Measurements from ENCODE around the gene SMURF1. TPM values are rescaled to one million over a fixed set of nuclear protein-coding genes. Genes with fewer than 3 reads are reported as not detected.

SMURF1 gene
- total RNA-seq, 6 experiments from 2014 or later: 17.8 to 23.4 (median 21.3) TPM

GRCh38 chr7:99079104-99079503 is 64.8 kb downstream of the SMURF1 start:
- H3K4me3 Mint-ChIP-seq: peak overlapping the region; percentile 33; the same call in 1 of the 2 replicates
- TF ChIP-seq CTCF (IDR thresholded peaks at IDR 0.05): no peak
- H3K27ac Mint-ChIP-seq: peak overlapping the region; percentile 9; the same call in 1 of the 2 replicates
- peaks cover 56% of the 10 kb centered on the region for H3K4me1 Mint-ChIP-seq (ENCODE audit: low read depth)
- H3K36me3 Mint-ChIP-seq (ENCODE audit: low read depth): peaks cover 24% of the 10 kb centered on the region
- no peak for DNase-seq
- H3K9me3 Mint-ChIP-seq: no peaks in the 10 kb centered on the region
- H3K27me3 Mint-ChIP-seq (ENCODE audit: insufficient read depth): peaks cover 3% of the 10 kb centered on the region; the same call in 1 of the 2 replicates

- Mint-ChIP-seq H3K27me3 (ENCODE audit: insufficient read depth) (peaks cover 3% of the 10 kb centered on the region; the same call in 1 of the 2 replicates), H3K4me1 (ENCODE audit: low read depth) (peaks cover 51% of the 10 kb centered on the region), H3K36me3 (ENCODE audit: low read depth) (peaks cover 29% of the 10 kb centered on the region), H3K9me3 (no peaks in the 10 kb centered on the region), H3K27ac (no peak overlapping the region), H3K4me3 (no peak overlapping the region)
- no peak for TF ChIP-seq CTCF (IDR thresholded peaks at IDR 0.05)
- DNase-seq: no peak
Observed at GRCh38 chr7:99078416-99078815, 65.5 kb downstream of the SMURF1 start.

DNA sequence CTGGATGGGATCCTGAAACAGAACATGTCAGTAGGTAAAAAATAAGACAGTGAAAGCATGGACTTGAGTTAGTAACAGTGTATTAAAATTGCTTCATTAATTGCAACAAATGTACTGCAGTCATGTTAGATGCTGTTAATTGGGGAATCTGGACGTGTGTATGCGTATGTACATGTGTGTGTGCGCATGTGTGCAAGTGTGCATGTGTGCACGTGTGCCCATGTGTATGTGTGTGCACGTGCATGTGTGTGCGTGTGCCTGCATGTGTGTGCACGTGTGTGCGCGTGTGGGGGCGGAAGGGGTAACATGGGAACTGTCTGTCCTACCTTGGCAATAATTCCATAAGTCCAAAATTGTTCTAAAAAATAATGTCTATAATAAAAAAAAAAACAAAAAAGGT is 67.3 kb downstream of the SMURF1 start:
- Mint-ChIP-seq H3K4me1 (ENCODE audit: low read depth) (peaks cover 51% of the 10 kb centered on the region), H3K4me3 (no peak overlapping the region), H3K27me3 (ENCODE audit: insufficient read depth) (peaks cover 3% of the 10 kb centered on the region; the same call in 1 of the 2 replicates), H3K27ac (no peak overlapping the region), H3K36me3 (ENCODE audit: low read depth) (peaks cover 21% of the 10 kb centered on the region), H3K9me3 (no peaks in the 10 kb centered on the region)
- TF ChIP-seq CTCF (IDR thresholded peaks at IDR 0.05): no peak
- no peak for DNase-seq

DNA sequence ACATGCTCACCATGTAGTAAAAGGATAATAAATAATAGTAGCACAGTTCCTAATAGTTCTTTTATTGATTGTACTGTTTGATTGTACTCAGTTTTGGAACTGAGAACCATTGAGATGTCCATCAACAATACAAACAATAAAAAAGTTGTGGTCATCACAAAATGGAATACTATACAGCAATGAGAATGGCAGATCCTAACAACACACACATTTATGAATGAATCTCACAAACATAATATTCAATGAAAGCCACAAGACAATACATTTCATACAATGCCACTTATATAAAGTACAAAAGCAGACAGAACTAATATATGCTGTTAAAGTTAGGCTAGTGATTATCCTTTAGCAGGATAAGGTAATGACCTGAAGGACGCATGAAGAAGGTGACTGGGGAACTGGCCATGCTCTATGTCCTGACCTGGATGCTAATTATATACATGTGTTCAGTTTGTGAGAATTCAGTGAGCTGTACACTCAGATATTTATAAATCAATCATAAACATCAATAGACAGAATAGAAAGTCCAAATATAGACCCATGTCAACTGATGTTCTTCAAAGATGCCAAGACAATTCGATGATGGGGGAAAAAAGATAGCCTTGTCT is 70.0 kb downstream of the SMURF1 start:
- peaks cover 34% of the 10 kb centered on the region for H3K4me1 Mint-ChIP-seq (ENCODE audit: low read depth)
- TF ChIP-seq CTCF (IDR thresholded peaks at IDR 0.05): no peak
- peaks cover 3% of the 10 kb centered on the region; the same call in 1 of the 2 replicates for H3K27me3 Mint-ChIP-seq (ENCODE audit: insufficient read depth)
- no peaks in the 10 kb centered on the region for H3K9me3 Mint-ChIP-seq
- H3K36me3 Mint-ChIP-seq (ENCODE audit: low read depth): peaks cover 13% of the 10 kb centered on the region
- H3K27ac Mint-ChIP-seq: no peak overlapping the region
- no peak for DNase-seq
- no peak overlapping the region for H3K4me3 Mint-ChIP-seq

GRCh38 chr7:99072126-99072525 is 71.8 kb downstream of the SMURF1 start:
- Mint-ChIP-seq H3K36me3 (ENCODE audit: low read depth) (peaks cover 13% of the 10 kb centered on the region), H3K4me3 (no peak overlapping the region), H3K27me3 (ENCODE audit: insufficient read depth) (no peaks in the 10 kb centered on the region), H3K27ac (peak overlapping the region; percentile 46; the same call in 1 of the 2 replicates), H3K4me1 (ENCODE audit: low read depth) (peaks cover 27% of the 10 kb centered on the region), H3K9me3 (no peaks in the 10 kb centered on the region)
- DNase-seq: no peak
- no peak for TF ChIP-seq CTCF (IDR thresholded peaks at IDR 0.05)

Measured in HFFc6 (cell line).